Urinary bladder (tissue), 4 donors: ENCODE measurements around the gene ALAD. TPM values are rescaled to one million over a fixed set of nuclear protein-coding genes. Genes with fewer than 3 reads are reported as not detected.
"Not testable (repeated sequence)": the region's sequence is repeated elsewhere in the genome, so short reads cannot be mapped to it uniquely, and the experiment has no call there.

ENCODE experiments used
- DNase-seq: peaks from one replicate; pipeline ENCODE4 v3.0.0-alpha.2; 2015; ENCODE audit errors: extremely low spot score
- H3K27ac ChIP-seq: one replicate; pipeline ENCODE4 v1.5.1; 2013; ENCODE audit warnings: low read depth, mild to moderate bottlenecking, moderate library complexity
- H3K36me3 ChIP-seq: one replicate; pipeline ENCODE4 v1.6.1; 2013; ENCODE audit warnings: mild to moderate bottlenecking, moderate library complexity; ENCODE audit not compliant: insufficient read depth
- H3K4me1 ChIP-seq: one replicate; pipeline ENCODE4 v1.6.1; 2013; ENCODE audit warnings: mild to moderate bottlenecking, moderate library complexity; ENCODE audit not compliant: insufficient read depth
- H3K4me3 ChIP-seq: one replicate; pipeline ENCODE4 v1.5.1; 2013; ENCODE audit warnings: low read depth, low read length
- WGBS: extraction: QIAGEN DNeasy Blood & Tissue Kit; methylation state at CpG from one replicate; pipeline ENCODE4 v1.1.7; 2013; 5-methylcytosine and 5-hydroxymethylcytosine counted together
- polyA plus RNA-seq: library from polyadenylated mRNA; stranded (reverse); fragments of 200-250 nt; gene quantifications from one replicate; pipeline ENCODE4 v1.2.3, GENCODE V29; 2013
- total RNA-seq: library from RNA; depleted of rRNA; stranded (reverse); fragments of >200 nt; gene quantifications from one replicate; pipeline ENCODE4 v1.2.3, GENCODE V29; 2014
- donor health status: healthy with polysubstance abuse.
- donor health status: healthy.

Gene ALAD
- total and polyA plus RNA-seq, 2 donors, result 16.6 to 55.4 TPM

DNA sequence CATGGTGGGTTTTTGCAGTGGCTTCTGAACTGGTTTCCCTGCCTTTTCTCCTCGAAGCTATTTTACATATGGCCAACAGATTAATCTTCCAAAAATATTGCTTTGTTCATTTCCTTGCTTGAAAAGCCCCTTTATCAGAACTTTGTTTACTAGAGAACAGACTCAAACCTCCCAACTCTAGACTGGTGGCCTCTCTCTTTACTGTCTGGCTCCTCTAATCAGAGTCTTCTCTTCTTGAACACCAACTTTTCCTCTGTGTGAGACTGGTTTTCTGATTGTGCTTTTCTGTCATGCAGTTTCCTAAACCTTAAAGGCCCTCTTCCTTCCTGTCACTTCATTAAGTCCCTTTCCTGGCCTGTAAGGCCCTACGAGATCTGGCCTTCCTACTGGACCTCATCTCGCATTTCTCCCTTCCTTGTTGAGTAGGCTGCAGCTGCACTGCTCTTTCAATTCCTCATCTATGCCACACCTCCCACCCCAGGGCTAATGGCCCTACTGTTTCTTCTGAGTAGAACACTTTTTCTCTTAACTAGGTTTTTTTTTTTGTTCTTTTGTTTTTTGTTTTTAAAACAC is 15.2 kb upstream of the ALAD start:
- 54% methylated on average over 3 of the region's 3 CpGs for WGBS

DNA sequence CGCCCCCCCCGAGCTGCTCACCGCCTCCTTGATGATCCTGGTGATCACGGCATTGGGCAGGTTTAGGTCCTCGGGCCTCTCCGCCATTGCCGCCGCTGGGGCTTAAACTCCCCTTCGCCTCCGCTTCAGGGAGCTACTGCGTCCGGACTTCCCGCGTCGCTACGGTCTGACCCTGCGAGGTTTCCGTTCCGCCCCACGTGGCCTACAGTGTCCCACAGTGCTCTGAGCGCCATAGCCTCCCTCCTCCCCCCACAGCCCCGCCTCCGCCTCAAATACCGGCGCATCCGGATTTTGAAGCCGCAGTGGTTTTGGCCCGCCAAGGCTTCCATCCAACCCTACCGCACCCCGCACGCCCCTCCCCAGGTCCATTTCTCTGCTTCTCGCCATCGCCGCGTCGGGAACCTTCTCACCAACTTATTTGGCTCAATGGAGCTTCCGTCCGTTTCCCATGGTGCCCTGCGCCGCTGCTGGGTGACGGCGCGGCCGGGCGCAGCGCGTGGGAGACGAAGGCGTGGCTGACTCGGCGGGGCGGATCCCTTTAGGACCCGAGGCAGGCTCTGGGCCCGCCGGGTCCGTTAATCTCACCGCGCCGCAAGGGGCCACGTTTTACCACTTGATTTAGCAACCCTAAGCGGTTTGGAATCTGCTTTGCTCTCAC is 9.3 kb upstream of the ALAD start, which contains the start of the genes C9orf43 and POLE3:
C9orf43 (plus strand) TSS at position 541 of the 658 bp plus-strand sequence. CDS start 2,747 bp downstream, outside the sequence.
POLE3 (minus strand) TSS at position 469 of the 658 bp plus-strand sequence; CDS start at position 87, 382 bp downstream.
- peak; percentile 89 for DNase-seq
- H3K4me3 ChIP-seq, result peak within 1 kb of the TSS; percentile 79
- under 1% methylated on average over 61 of the region's 61 CpGs for WGBS
- H3K27ac ChIP-seq, result peak within 1 kb of the TSS; percentile 95
- H3K4me1 ChIP-seq, result no peaks in the 10 kb centered on the region
- H3K36me3 ChIP-seq, result no peaks in the 10 kb centered on the region

More for the DNA sequence above, 15.2 kb upstream of the ALAD start:
- H3K36me3 ChIP-seq, result no peaks in the 10 kb centered on the region
- no peak overlapping the region for H3K4me3 ChIP-seq
- H3K27ac ChIP-seq, result no peak overlapping the region
- DNase-seq, result no peak
- no peaks in the 10 kb centered on the region for H3K4me1 ChIP-seq

GRCh38 chr9:113409883-113410206 is 8.8 kb upstream of the ALAD start:
- under 1% methylated on average over 20 of the region's 20 CpGs for whole genome bisulfite sequencing
- H3K4me3 ChIP-seq, result peak overlapping the region; percentile 79
- H3K4me1 ChIP-seq, result no peaks in the 10 kb centered on the region
- H3K36me3 ChIP-seq, result no peaks in the 10 kb centered on the region
- no peak for DNase-seq
- H3K27ac ChIP-seq, result peak overlapping the region; percentile 95

- WGBS, result 43% methylated on average over 10 of the region's 10 CpGs
- Histone ChIP-seq H3K4me1 (no peaks in the 10 kb centered on the region), H3K36me3 (no peaks in the 10 kb centered on the region), H3K27ac (no peak overlapping the region), H3K4me3 (peak overlapping the region; percentile 79)
- DNase-seq, result no peak
These were observed 8.4 kb upstream of the ALAD start for GRCh38 chr9:113409481-113409880.

GRCh38 chr9:113406873-113407511 is 5.9 kb upstream of the ALAD start:
- H3K4me3 ChIP-seq, H3K36me3 ChIP-seq, H3K27ac ChIP-seq, H3K4me1 ChIP-seq: not testable (repeated sequence)
- 27% methylated on average over 7 of the region's 7 CpGs for WGBS
- DNase-seq, result peak; percentile 25

- not testable (repeated sequence) for DNase-seq, H3K4me3 ChIP-seq, H3K4me1 ChIP-seq, H3K36me3 ChIP-seq, H3K27ac ChIP-seq
- WGBS, result 85% methylated on average over 9 of the region's 9 CpGs
These were observed 5.3 kb upstream of the ALAD start for GRCh38 chr9:113406353-113406752.

- Histone ChIP-seq H3K4me3 (no peak overlapping the region), H3K4me1 (no peaks in the 10 kb centered on the region), H3K36me3 (no peaks in the 10 kb centered on the region), H3K27ac (no peak overlapping the region)
- no peak for DNase-seq
- WGBS, result 79% methylated on average over 2 of the region's 2 CpGs
These were observed 2.6 kb upstream of the ALAD start for GRCh38 chr9:113403646-113404045.

DNA sequence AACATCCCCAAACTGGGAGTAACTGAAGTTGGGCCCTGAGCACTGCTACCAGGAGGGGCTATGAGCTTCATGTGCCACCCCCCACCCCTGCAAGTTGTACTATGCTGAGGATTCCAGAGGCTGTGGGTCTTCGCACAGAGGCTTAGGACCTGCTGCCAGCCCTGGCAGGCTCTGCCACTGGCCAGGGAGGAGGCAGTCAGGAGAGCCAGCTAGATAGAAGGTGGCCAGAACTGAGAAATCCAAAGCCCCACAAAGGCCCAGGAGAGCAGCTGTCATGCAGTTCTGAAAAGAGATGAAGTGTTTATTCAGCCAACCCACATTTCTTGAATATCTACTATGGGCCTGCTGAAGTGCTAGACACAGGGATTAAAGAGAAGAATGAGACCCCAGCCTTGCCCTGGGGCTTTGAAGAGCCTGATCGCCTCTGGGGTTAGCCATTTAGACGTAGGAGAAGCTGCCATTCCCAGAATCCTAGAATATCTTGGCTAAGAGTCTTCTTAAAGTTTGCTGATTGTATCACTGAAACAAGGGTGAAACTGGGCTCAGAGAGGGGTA is 1.4 kb downstream of the ALAD start:
- WGBS, result 86% methylated on average over 3 of the region's 3 CpGs
- Histone ChIP-seq H3K4me1 (no peaks in the 10 kb centered on the region), H3K4me3 (no peak overlapping the region), H3K27ac (no peak overlapping the region), H3K36me3 (no peaks in the 10 kb centered on the region)
- DNase-seq, result no peak

- Histone ChIP-seq H3K27ac (no peak overlapping the region), H3K4me1 (no peaks in the 10 kb centered on the region), H3K4me3 (no peak overlapping the region), H3K36me3 (no peaks in the 10 kb centered on the region)
- DNase-seq, result no peak
- 89% methylated on average over 5 of the region's 5 CpGs for WGBS
These were observed 2.3 kb downstream of the ALAD start for GRCh38 chr9:113398796-113399195.

- WGBS, result 78% methylated on average over 3 of the region's 3 CpGs
- Histone ChIP-seq H3K27ac (no peak overlapping the region), H3K4me1 (no peaks in the 10 kb centered on the region), H3K4me3 (no peak overlapping the region), H3K36me3 (no peaks in the 10 kb centered on the region)
- DNase-seq, result no peak
These were observed 3.9 kb downstream of the ALAD start for GRCh38 chr9:113397203-113397631.

DNA sequence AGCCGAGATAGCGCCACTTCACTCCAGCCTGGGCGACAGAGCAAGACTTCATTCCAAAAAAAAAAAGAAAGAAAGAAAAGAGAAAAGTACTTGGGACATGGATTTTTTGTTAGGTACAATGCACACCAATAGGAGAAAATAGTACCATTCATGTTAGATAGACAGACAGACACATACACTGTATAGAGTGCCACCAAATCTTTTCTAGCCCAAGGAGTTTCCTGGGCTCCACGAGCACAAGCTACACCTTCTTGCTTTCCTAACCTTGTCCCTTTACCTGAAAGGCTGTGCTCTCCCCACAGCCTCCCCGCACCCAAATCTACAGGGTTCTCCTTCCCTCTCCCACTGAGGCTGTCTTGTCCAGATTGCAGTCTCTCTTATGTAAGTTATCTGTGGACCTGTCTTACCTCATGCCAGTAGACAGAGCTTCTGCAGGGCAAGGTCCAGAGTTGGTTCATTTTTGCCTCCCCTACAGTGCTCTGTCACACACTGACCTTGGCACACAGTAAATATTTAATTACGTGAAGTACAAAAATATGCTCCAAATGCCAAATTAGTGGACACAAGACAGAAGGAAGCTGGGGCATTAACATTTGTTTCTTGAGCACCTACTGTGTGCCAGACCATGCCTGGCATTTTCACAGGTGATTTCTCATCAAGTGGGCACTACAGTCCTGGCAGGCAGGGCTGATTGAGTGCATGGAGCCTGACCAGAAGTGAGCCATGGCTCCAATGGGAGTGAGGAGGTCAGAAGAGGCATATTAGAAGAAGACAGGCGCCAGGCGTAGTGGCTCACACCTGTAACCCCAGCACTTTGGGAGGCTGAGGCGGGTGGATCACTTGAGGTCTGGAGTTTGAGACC is 5.9 kb downstream of the ALAD start:
- no peak for DNase-seq
- Histone ChIP-seq H3K4me1 (no peaks in the 10 kb centered on the region), H3K4me3 (no peak overlapping the region), H3K36me3 (peaks cover 4% of the 10 kb centered on the region), H3K27ac (no peak overlapping the region)
- 96% methylated on average over 9 of the region's 9 CpGs for WGBS

- Histone ChIP-seq H3K27ac (no peak overlapping the region), H3K4me3 (no peak overlapping the region), H3K36me3 (peaks cover 4% of the 10 kb centered on the region), H3K4me1 (no peaks in the 10 kb centered on the region)
- 91% methylated on average over 7 of the region's 7 CpGs for WGBS
- DNase-seq, result no peak
These were observed 7.8 kb downstream of the ALAD start for GRCh38 chr9:113393281-113393680.

DNA sequence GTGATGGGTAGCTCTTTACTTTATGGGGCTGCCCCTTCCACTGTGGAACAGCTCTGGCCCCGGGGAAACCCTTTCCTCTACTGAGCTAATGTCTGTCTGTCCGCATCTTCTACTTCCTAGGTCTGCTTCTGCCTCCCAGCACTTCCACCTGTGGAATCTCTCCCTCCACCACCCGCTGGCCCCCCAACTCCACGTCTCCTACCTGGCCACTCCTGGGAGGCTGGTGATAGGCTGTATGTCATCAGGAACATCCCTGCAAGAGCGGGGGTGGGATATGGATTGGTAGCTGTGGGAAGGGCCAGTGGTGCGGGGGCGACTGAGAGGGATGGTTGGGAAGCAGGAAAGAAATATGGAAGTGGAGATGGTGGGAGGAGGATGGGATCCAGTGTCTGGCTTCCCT is 9.2 kb downstream of the ALAD start:
- no peak overlapping the region for H3K4me3 ChIP-seq
- no peak overlapping the region for H3K27ac ChIP-seq
- WGBS, result 94% methylated on average over 7 of the region's 7 CpGs
- peaks cover 4% of the 10 kb centered on the region for H3K36me3 ChIP-seq
- H3K4me1 ChIP-seq, result no peaks in the 10 kb centered on the region
- DNase-seq, result no peak
